Ectodermal cell (in vitro differentiated cells): Measurements from ENCODE around the gene ENO4.

Source experiments
- H3K27ac ChIP-seq: 2 replicates; pipeline ENCODE4 v1.7.0; 2013; ENCODE audit warnings: mild to moderate bottlenecking, low read depth, low read length; ENCODE audit not compliant: insufficient read depth, poor library complexity, severe bottlenecking
- H3K27me3 ChIP-seq: 2 replicates; pipeline ENCODE4 v1.7.0; 2013; ENCODE audit warnings: mild to moderate bottlenecking, low read length; ENCODE audit not compliant: insufficient read depth, control insufficient read depth, poor library complexity, severe bottlenecking
- H3K36me3 ChIP-seq: one replicate; pipeline ENCODE4 v1.7.0; 2013; ENCODE audit warnings: low read length; ENCODE audit not compliant: control insufficient read depth, insufficient read depth
- H3K4me1 ChIP-seq: one replicate; pipeline ENCODE4 v1.7.0; 2013; ENCODE audit warnings: low read length; ENCODE audit not compliant: control insufficient read depth, insufficient read depth
- H3K4me3 ChIP-seq: 2 replicates; pipeline ENCODE4 v1.7.0; 2013; ENCODE audit warnings: low read depth, low read length, control low read depth; ENCODE audit not compliant: insufficient read depth
- H3K9me3 ChIP-seq: 2 replicates; pipeline ENCODE4 v1.7.0; 2013; ENCODE audit warnings: mild to moderate bottlenecking, low read length, moderate library complexity; ENCODE audit not compliant: control insufficient read depth
- WGBS, 2 experiments: methylation state at CpG; one replicate each; pipeline ENCODE4 v1.1.7; 2013; ENCODE audit warnings: missing lambda C conversion rate in 2 of 2; 5-methylcytosine and 5-hydroxymethylcytosine counted together

The ENO4 gene

GRCh38 chr10:116907245-116907987, 58.1 kb downstream of the ENO4 start:
- H3K27me3 ChIP-seq = no peaks in the 10 kb centered on the region
- no peaks in the 10 kb centered on the region for H3K36me3 ChIP-seq
- WGBS, 2 experiments = 83 to 91% methylated on average over 6 of the region's 6 CpGs

GRCh38 chr10:116909307-116909706, 60.0 kb downstream of the ENO4 start:
- H3K27ac ChIP-seq = no peak overlapping the region
- no peaks in the 10 kb centered on the region for H3K9me3 ChIP-seq
- no peaks in the 10 kb centered on the region for H3K36me3 ChIP-seq
- no peak overlapping the region for H3K4me3 ChIP-seq
- H3K27me3 ChIP-seq = no peaks in the 10 kb centered on the region
- 85% methylated on average over 1 of the region's 1 CpG; no CpG with 5 or more reads in 1 of the 2 experiments for WGBS, 2 experiments
- H3K4me1 ChIP-seq = no peaks in the 10 kb centered on the region

More at GRCh38 chr10:116907245-116907987, 58.1 kb downstream of the ENO4 start:
- no peak overlapping the region for H3K27ac ChIP-seq
- no peaks in the 10 kb centered on the region for H3K4me1 ChIP-seq
- H3K9me3 ChIP-seq = no peaks in the 10 kb centered on the region
- no peak overlapping the region for H3K4me3 ChIP-seq

- Histone ChIP-seq H3K4me3 (no peak overlapping the region), H3K9me3 (no peaks in the 10 kb centered on the region), H3K27me3 (no peaks in the 10 kb centered on the region), H3K4me1 (no peaks in the 10 kb centered on the region), H3K36me3 (no peaks in the 10 kb centered on the region), H3K27ac (no peak overlapping the region)
- WGBS, 2 experiments = 86 to 93% methylated on average over 3 of the region's 3 CpGs
Measured at GRCh38 chr10:116910910-116911309, 61.6 kb downstream of the ENO4 start.

- H3K4me1 ChIP-seq = no peaks in the 10 kb centered on the region
Measured at GRCh38 chr10:116912162-116912561, 62.9 kb downstream of the ENO4 start.

GRCh38 chr10:116913695-116914094, 64.4 kb downstream of the ENO4 start:
- WGBS, 2 experiments = 100% methylated on average over 1 of the region's 1 CpG
- Histone ChIP-seq H3K9me3 (no peaks in the 10 kb centered on the region), H3K36me3 (no peaks in the 10 kb centered on the region), H3K27me3 (no peaks in the 10 kb centered on the region), H3K4me1 (no peaks in the 10 kb centered on the region), H3K27ac (no peak overlapping the region), H3K4me3 (no peak overlapping the region)

More at GRCh38 chr10:116912162-116912561, 62.9 kb downstream of the ENO4 start:
- no peaks in the 10 kb centered on the region for H3K9me3 ChIP-seq
- H3K27me3 ChIP-seq = no peaks in the 10 kb centered on the region
- H3K27ac ChIP-seq = no peak overlapping the region
- 76 to 79% methylated on average over 1 of the region's 1 CpG for WGBS, 2 experiments
- no peaks in the 10 kb centered on the region for H3K36me3 ChIP-seq
- no peak overlapping the region for H3K4me3 ChIP-seq

- Histone ChIP-seq H3K36me3 (peaks cover 2% of the 10 kb centered on the region), H3K9me3 (no peaks in the 10 kb centered on the region), H3K4me3 (no peak overlapping the region), H3K4me1 (no peaks in the 10 kb centered on the region), H3K27me3 (no peaks in the 10 kb centered on the region), H3K27ac (no peak overlapping the region)
- 93 to 100% methylated on average over 2 of the region's 2 CpGs for WGBS, 2 experiments
Measured at GRCh38 chr10:116915340-116915739, 66.0 kb downstream of the ENO4 start.

- Histone ChIP-seq H3K27ac (no peak overlapping the region), H3K9me3 (no peaks in the 10 kb centered on the region), H3K27me3 (no peaks in the 10 kb centered on the region), H3K4me3 (no peak overlapping the region), H3K4me1 (no peaks in the 10 kb centered on the region), H3K36me3 (peaks cover 7% of the 10 kb centered on the region)
- WGBS, 2 experiments = 91 to 94% methylated on average over 2 to 3 of the region's 3 CpGs
Measured at GRCh38 chr10:116917481-116917880, 68.2 kb downstream of the ENO4 start.

- Histone ChIP-seq H3K27ac (no peak overlapping the region), H3K36me3 (peaks cover 7% of the 10 kb centered on the region), H3K27me3 (no peaks in the 10 kb centered on the region), H3K4me3 (no peak overlapping the region), H3K4me1 (no peaks in the 10 kb centered on the region), H3K9me3 (no peaks in the 10 kb centered on the region)
- 100% methylated on average over 2 of the region's 2 CpGs; no CpG with 5 or more reads in 1 of the 2 experiments for WGBS, 2 experiments
Measured at GRCh38 chr10:116918583-116918982, 69.3 kb downstream of the ENO4 start.

GRCh38 chr10:116919164-116919563, 69.9 kb downstream of the ENO4 start:
- H3K27ac ChIP-seq = no peak overlapping the region

GRCh38 chr10:116919706-116920105, 70.4 kb downstream of the ENO4 start:
- no peak overlapping the region for H3K27ac ChIP-seq
- H3K9me3 ChIP-seq = no peaks in the 10 kb centered on the region
- no peak overlapping the region for H3K4me3 ChIP-seq
- no peaks in the 10 kb centered on the region for H3K27me3 ChIP-seq
- 49 to 90% methylated on average over 1 to 2 of the region's 2 CpGs for WGBS, 2 experiments
- H3K36me3 ChIP-seq = peaks cover 7% of the 10 kb centered on the region
- no peaks in the 10 kb centered on the region for H3K4me1 ChIP-seq

More at GRCh38 chr10:116919164-116919563, 69.9 kb downstream of the ENO4 start:
- H3K4me3 ChIP-seq = no peak overlapping the region
- no peaks in the 10 kb centered on the region for H3K4me1 ChIP-seq
- no peaks in the 10 kb centered on the region for H3K27me3 ChIP-seq
- peaks cover 7% of the 10 kb centered on the region for H3K36me3 ChIP-seq
- no peaks in the 10 kb centered on the region for H3K9me3 ChIP-seq
- no CpG with 5 or more reads among the region's 2 CpGs for WGBS, 2 experiments
